Keratinocyte (primary cell): ENCODE data around the gene GAGE10. TPM values are rescaled to one million over a fixed set of nuclear protein-coding genes. Genes with fewer than 3 reads are reported as not detected.
"Not testable (repeated sequence)": the region's sequence is repeated elsewhere in the genome, so short reads cannot be mapped to it uniquely, and the experiment has no call there.

ENCODE experiments used
- DNase-seq: peaks from one replicate; pipeline ENCODE4 v3.0.0-alpha.2; 2011; ENCODE audit warnings: low read depth, missing footprints, low spot score
- FAIRE-seq: peaks from 2 replicates; lab custom pipeline; 2011; peaks lifted over from hg19 to GRCh38; lab: Jason Lieb, UNC
- H2AFZ ChIP-seq: 2 replicates; pipeline ENCODE4 v1.6.0; 2012; ENCODE audit warnings: low read length, control low read depth, inconsistent platforms; ENCODE audit not compliant: control insufficient read depth
- H3K27ac ChIP-seq: 2 replicates; pipeline ENCODE4 v1.5.1; 2011; ENCODE audit warnings: low read length; ENCODE audit not compliant: control insufficient read depth, insufficient read depth
- H3K27me3 ChIP-seq: 3 replicates; pipeline ENCODE4 v1.6.0; 2011; ENCODE audit warnings: low read length; ENCODE audit not compliant: control insufficient read depth, insufficient read depth; ENCODE audit errors: extremely low read depth
- H3K36me3 ChIP-seq, 2 experiments: 2 replicates in 1 of 2; 3 replicates in 1 of 2; pipeline ENCODE4 v1.5.1; 2011; ENCODE audit warnings: low read length in 2 of 2, mild to moderate bottlenecking in 1 of 2; ENCODE audit not compliant: control insufficient read depth in 2 of 2, insufficient read depth in 2 of 2; ENCODE audit errors: extremely low read depth in 1 of 2
- H3K4me1 ChIP-seq: 3 replicates; pipeline ENCODE4 v1.5.1; 2011; ENCODE audit warnings: low read length; ENCODE audit not compliant: control insufficient read depth, insufficient read depth; ENCODE audit errors: extremely low read depth
- H3K4me2 ChIP-seq: 3 replicates; pipeline ENCODE4 v1.6.0; 2011; ENCODE audit warnings: low read depth, low read length; ENCODE audit not compliant: control insufficient read depth, insufficient read depth; ENCODE audit errors: extremely low read depth
- H3K4me3 ChIP-seq, 3 experiments: fragments of 200-600 bp in 1 of 3; sonication (generic) in 1 of 3; 2 replicates in 2 of 3; 3 replicates in 1 of 3; pipeline ENCODE4 v1.5.1; 2011 to 2016; ENCODE audit warnings: low read length in 3 of 3, mild to moderate bottlenecking in 3 of 3, control low read depth in 2 of 3, inconsistent platforms in 1 of 3, low read depth in 1 of 3, mixed read lengths in 1 of 3, mixed run types in 1 of 3, moderate library complexity in 1 of 3; ENCODE audit not compliant: control insufficient read depth in 2 of 3, insufficient read depth in 2 of 3; ENCODE audit errors: extremely low read depth in 1 of 3
- H3K79me2 ChIP-seq: 2 replicates; pipeline ENCODE4 v1.6.0; 2012; ENCODE audit warnings: low read length; ENCODE audit not compliant: control insufficient read depth, insufficient read depth
- H3K9ac ChIP-seq: 3 replicates; pipeline ENCODE4 v1.6.0; 2011; ENCODE audit warnings: low read length; ENCODE audit not compliant: control insufficient read depth, insufficient read depth; ENCODE audit errors: extremely low read depth
- H3K9me1 ChIP-seq: 3 replicates; pipeline ENCODE4 v1.6.0; 2011; ENCODE audit warnings: low read length; ENCODE audit not compliant: control insufficient read depth, insufficient read depth; ENCODE audit errors: extremely low read depth
- H3K9me3 ChIP-seq: 2 replicates; pipeline ENCODE4 v1.5.1; 2012; ENCODE audit warnings: low read depth, low read length; ENCODE audit not compliant: control insufficient read depth
- H4K20me1 ChIP-seq: 3 replicates; pipeline ENCODE4 v1.6.0; 2011; ENCODE audit warnings: low read length; ENCODE audit not compliant: control insufficient read depth, insufficient read depth; ENCODE audit errors: extremely low read depth
- EZH2 ChIP-seq: IDR thresholded peaks from one replicate; pipeline ENCODE4 v1.6.1; 2012; ENCODE audit warnings: inconsistent platforms, mild to moderate bottlenecking, low read length, moderate library complexity
- dilution Hi-C: fragments of 300-500 bp; cut with MboI; formaldehyde crosslinking; loops from one replicate; pipeline ENCODE4 v1.7.0; 2020; ENCODE audit warnings: low sequenced_read_pairs; ENCODE audit not compliant: extremely low pct_ligation_motif_present
- polyA plus RNA-seq, 5 experiments: library from polyadenylated mRNA; depleted of rRNA in 3 of 5; stranded (reverse) in 3 of 5; stranded (forward) in 1 of 5; unstranded in 1 of 5; fragments of >200 nt; gene quantifications; 1 replicate in 1 of 5; 2 replicates in 3 of 5; 3 replicates in 1 of 5; pipeline versions ENCODE4 v1.2.1 to v1.2.3, GENCODE V29; 2011 to 2012; ENCODE audit warnings: missing spikeins in 2 of 5, low read depth in 1 of 5, low replicate concordance in 1 of 5
- TF ChIP-seq, protein P1 (sequence below), 3 experiments: IDR thresholded peaks in 1 of 3; conservative IDR thresholded peaks in 1 of 3; optimal IDR thresholded peaks in 1 of 3; 2 replicates in 2 of 3; 3 replicates in 1 of 3; pipeline versions ENCODE3 to v1.5.1; 2011; ENCODE audit warnings: low read length in 3 of 3, mild to moderate bottlenecking in 3 of 3, moderate library complexity in 2 of 3, control low read depth in 1 of 3, inconsistent platforms in 1 of 3; ENCODE audit not compliant: insufficient read depth in 2 of 3; ENCODE audit errors: extremely low read depth in 1 of 3

The GAGE10 gene
- polyA plus RNA-seq, 1 donor (not counting 4 experiments of a cell fraction or from before 2014, with no cell fraction given) = not detected

DNA sequence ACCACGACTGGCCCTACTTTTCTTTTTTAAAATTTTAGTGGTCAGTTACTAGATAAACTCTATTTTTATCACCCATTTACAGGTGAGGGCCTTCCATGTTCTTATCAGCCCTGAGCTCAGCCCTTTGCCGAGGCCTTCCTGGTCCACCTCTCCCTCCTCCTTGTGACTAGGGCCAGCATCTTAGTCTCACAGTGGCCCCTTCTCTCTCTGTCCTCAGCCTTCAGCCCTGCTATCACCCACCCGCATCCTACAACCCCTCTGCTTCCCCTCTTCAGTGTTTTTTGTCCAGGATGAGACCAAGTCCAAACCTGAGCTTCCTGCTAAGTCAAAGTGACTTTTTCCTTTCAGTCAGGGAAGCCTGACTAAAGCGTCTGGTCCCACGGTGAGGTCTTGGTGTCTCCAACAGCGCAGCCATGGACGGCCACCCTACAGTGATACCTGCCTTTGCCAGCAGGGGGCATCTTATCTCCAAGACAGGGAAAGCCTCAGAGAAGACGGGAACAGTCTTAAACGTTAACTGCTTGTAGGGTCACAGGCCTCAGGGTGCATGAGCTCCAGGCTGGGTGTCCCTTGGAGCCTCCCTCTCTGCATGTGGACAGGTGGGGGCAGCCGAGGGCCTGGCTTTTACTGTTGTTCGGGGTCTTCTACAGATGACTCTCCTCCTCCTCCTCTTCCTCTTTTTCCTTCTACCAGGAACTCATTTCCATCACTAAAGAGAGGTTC is 11.7 kb upstream of the GAGE10 start:
- Histone ChIP-seq H2AFZ (no peak overlapping the region), H3K9ac (no peak overlapping the region), H3K4me1 (no peaks in the 10 kb centered on the region), H3K4me2 (no peak overlapping the region), H3K36me3 (no peaks in the 10 kb centered on the region), H4K20me1 (no peaks in the 10 kb centered on the region), H3K27ac (no peak overlapping the region), H3K79me2 (no peaks in the 10 kb centered on the region), H3K27me3 (no peaks in the 10 kb centered on the region), H3K9me3 (no peaks in the 10 kb centered on the region), H3K4me3 (no peak overlapping the region), H3K9me1 (no peaks in the 10 kb centered on the region)
- dilution Hi-C loops = no loop called here
- TF ChIP-seq EZH2 = no peak
- TF ChIP-seq, protein P1, sequence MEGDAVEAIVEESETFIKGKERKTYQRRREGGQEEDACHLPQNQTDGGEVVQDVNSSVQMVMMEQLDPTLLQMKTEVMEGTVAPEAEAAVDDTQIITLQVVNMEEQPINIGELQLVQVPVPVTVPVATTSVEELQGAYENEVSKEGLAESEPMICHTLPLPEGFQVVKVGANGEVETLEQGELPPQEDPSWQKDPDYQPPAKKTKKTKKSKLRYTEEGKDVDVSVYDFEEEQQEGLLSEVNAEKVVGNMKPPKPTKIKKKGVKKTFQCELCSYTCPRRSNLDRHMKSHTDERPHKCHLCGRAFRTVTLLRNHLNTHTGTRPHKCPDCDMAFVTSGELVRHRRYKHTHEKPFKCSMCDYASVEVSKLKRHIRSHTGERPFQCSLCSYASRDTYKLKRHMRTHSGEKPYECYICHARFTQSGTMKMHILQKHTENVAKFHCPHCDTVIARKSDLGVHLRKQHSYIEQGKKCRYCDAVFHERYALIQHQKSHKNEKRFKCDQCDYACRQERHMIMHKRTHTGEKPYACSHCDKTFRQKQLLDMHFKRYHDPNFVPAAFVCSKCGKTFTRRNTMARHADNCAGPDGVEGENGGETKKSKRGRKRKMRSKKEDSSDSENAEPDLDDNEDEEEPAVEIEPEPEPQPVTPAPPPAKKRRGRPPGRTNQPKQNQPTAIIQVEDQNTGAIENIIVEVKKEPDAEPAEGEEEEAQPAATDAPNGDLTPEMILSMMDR (optimal IDR thresholded peaks at IDR 0.05 in 1 of 3, IDR thresholded peaks at IDR 0.05 in 1 of 3, conservative IDR thresholded peaks at IDR 0.05 in 1 of 3; ENCODE audit: extremely low read depth in 1 of 3, insufficient read depth in 2 of 3, low read length in 3 of 3) = peak; percentile 66 to 72 (median 67)
- DNase-seq = peak; percentile 9
- no peak for FAIRE-seq

DNA sequence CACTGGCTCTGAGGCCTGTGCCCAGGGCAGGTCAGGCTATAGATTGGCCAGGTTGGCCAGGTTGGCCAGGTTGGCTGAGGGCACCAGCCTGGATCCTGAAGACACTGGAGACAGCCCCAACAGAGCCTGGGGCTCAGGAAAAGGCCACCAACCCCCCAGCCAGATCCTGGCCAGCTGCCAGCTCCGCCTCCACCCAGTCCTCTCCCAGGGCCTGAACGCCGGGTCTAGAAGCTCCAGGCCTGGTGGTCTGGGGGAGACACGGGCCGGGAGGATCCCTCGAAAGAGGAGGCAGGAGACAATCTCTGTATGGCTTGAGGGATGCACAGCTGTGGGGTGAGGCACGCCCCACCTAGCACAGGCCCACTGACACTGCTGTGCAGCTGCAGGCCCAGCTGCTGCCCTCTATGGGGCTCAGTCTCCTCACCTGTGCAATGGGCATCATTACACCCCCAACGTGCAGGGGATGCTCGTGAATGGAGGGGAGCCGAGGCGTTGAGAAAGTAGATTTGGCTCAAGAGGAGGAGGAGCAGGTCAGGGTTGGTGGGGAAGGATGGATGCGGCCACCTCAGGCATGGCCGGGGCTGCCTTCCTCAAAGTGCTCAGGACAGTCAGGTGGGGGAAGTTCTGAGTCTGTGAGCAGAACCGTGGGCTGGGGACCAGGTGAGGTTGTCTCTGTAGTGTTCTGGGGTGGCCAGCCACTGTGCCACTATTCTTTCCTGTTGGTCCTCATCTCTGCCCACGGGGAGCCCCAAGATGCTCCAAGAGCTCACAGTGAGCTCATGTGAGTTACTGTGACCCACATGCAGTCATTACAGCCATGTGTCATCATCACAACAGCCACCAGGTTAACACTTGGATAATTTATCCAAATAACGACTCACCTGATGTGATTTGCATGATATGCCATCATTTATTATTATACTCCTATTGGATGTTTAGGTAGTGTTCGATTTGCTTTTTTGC is 10.8 kb upstream of the GAGE10 start:
- TF ChIP-seq, protein P1 (optimal IDR thresholded peaks at IDR 0.05 in 1 of 3, IDR thresholded peaks at IDR 0.05 in 1 of 3, conservative IDR thresholded peaks at IDR 0.05 in 1 of 3; ENCODE audit: extremely low read depth in 1 of 3, insufficient read depth in 2 of 3, low read length in 3 of 3) = no peak
- no peak for TF ChIP-seq EZH2
- dilution Hi-C loops = no loop called here
- H4K20me1 ChIP-seq = no peaks in the 10 kb centered on the region

DNA sequence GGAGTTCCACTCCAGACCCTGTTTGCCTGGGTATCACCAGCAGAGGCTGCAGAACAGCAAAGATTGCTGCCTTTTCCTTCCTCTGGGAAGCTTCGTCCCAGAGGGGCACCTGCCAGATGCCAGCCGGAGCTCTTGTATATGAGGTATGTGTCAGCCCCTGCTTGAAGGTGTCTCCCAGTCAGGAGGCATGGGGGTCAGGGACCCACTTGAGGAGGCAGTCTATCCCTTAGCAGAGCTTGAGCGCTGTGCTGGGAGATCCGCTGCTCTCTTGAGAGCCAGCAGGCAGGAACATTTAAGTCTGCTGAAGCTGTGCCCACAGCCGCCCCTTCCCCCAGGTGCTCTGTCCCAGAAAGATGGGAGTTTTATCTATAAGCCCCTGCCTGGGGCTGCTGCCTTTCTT is 4.2 kb upstream of the GAGE10 start:
- H4K20me1 ChIP-seq, H3K9me3 ChIP-seq, H3K9me1 ChIP-seq, H3K27me3 ChIP-seq, H3K4me1 ChIP-seq, H2AFZ ChIP-seq, FAIRE-seq, H3K79me2 ChIP-seq, dilution Hi-C loops, H3K27ac ChIP-seq, H3K9ac ChIP-seq, DNase-seq, H3K4me2 ChIP-seq, H3K36me3 ChIP-seq, H3K4me3 ChIP-seq: not testable (repeated sequence)

More for the DNA sequence above, 10.8 kb upstream of the GAGE10 start:
- no peaks in the 10 kb centered on the region for H3K27me3 ChIP-seq
- no peak overlapping the region for H3K4me3 ChIP-seq
- no peaks in the 10 kb centered on the region for H3K9me1 ChIP-seq
- H3K9ac ChIP-seq = no peak overlapping the region
- H3K27ac ChIP-seq = no peak overlapping the region
- no peaks in the 10 kb centered on the region for H3K36me3 ChIP-seq
- FAIRE-seq (no peak), DNase-seq (no peak)
- H3K4me1 ChIP-seq = no peaks in the 10 kb centered on the region
- H3K79me2 ChIP-seq = no peaks in the 10 kb centered on the region
- H3K9me3 ChIP-seq = no peaks in the 10 kb centered on the region
- no peak overlapping the region for H2AFZ ChIP-seq
- H3K4me2 ChIP-seq = no peak overlapping the region
